GM18498 (cell line): ENCODE data around the gene TAS2R50.

Experiments
- ATAC-seq: cut with Tn5 transposase; IDR thresholded peaks from one replicate; pipeline ENCODE4 v1.9.1; 2021; ENCODE audit warnings: mild to moderate bottlenecking, moderate library complexity; ENCODE audit not compliant: unreplicated experiment

Gene TAS2R50

DNA sequence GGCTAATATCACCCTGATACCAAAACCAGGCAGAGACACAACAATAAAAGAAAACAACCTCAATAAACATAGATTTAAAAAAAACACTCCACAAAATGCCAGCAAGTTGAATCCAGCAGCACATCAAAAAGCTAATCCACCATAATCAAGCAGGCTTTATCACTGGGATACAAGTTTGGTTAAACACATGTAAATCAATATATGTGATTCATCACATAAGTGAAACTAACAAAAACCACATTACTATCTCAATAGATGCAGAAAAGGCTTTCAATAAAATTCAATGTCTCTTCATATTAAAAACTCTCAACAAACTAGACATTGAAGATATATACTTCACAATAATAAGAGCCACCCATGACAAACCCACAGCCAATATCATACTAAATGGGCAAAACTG lies 30.6 kb downstream of the TAS2R50 start:
- no peak for ATAC-seq

DNA sequence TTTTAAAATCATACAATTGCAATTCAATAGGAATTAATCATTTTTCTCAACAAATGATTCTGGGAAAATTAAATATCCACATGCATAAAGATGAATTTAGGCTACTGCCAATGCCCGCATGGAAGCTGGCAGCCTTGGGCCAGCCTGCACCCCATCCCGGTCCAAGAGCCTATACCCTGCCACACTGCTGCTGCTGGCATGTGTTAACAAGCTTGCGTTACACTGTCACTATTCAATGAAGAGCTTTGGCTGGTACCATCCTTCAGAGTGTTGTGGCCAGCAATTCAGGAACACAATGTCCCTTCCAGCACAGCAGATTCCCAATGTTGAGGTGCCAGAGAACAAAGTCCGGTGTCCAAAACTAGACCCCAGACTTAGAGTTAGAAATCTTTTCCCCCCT lies 34.1 kb downstream of the TAS2R50 start:
- ATAC-seq = no peak

DNA sequence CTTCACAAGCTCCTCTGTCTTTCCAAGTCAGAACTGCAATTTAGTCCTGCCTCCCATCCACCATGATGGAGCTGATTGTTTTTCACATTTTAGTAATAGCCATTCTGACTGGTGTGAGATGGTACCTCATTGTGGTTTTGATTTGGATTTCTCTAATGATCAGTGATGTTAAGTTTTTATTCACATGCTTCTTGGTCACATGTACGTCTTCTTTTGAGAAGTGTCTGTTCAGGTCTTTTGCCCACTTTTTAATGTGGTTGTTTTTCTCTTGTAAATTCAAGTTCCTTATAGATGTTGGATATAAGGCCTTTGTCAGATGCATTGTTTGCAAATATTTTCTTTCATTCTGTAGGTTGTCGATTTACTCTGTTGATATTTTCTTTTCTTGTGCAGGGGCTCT lies 43.5 kb downstream of the TAS2R50 start:
- ATAC-seq = no peak

DNA sequence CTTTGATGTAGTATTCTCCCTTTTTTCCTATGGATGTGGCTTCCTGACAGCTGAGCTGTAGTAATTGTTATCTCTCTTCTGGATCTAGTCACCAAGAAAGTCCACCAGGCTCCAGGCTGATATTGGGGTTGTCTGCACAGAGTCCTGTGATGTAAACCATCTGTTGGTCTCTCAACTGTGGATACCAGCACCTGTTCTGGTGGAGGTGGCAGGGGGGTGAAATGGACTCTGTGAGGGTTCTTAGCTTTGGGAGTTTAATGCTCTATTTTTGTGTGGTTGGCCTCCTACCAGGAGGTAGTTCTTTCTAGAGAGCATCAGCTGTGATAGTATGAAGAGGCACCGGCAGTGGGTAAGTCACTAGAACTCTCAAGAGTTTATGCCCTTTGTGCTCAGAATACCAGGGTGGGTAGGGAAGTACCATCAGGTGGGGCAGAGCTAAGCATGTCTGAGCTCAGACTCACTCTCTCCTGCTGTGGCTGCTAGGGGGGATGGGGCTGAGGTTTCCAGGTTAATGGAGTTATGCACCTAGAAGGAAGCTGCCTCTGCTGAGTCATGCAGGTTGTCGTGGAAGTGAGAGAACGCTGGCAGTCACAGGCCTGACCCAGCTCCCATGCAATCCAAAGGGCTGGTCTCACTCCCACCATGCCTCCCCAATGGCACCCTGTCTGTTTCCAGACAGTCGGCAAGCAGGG lies 44.6 kb downstream of the TAS2R50 start:
- no peak for ATAC-seq

DNA sequence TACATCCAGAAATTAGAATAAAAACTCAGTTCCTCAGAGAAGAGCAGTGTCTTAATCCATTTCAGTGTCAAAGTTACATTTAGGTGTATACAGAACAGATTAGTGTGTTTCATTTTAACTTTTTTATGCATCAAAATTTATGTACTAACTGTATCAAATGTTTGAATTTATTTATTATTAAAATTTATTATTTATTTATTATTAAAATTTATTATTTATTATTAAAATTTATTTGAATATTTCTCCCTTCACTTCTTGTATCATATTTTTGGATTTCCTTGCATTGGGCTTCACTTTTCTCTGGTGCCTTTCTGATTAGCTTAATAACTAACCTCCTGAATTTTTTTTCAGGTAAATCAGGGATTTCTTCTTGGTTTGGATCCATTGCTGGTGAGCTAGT lies 45.3 kb downstream of the TAS2R50 start:
- no peak for ATAC-seq

DNA sequence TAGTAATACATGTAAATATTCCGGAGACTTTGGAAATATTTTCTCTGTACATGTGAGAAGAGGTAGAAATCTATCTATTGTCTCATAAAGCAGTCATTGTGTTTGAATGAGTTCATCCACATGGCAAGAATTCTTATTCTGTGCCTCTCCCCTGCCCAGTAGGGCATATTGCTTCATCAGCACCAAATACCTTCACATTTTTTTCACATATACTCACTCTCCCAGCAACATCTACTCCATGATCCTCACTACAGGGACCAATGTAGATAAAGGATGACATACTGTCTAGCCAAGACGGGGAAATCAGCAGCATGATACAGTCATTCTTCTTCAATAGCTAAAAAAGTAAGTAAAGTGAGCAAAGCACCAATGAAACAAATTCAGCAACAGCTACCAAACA lies 46.3 kb downstream of the TAS2R50 start:
- ATAC-seq = no peak

DNA sequence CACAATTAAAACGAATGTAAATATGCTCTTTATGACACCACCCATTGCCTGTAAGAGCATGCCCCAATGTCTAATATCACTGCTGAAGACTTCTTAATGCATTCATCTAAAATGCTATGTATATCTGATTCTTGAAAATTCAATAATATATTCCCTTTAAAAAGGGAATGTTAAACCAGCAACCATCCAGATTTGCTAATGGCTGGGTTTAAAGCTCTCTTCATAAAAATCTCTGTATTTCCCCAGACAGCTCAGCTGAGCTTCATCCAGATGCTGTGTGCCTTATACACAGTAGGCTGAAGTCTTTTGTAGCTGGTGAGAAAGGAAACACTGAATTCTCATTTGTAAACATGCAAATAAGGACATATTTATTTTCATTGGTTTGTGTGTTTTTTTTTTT lies 47.5 kb downstream of the TAS2R50 start, which contains the start of gene TAS2R14:
Gene TAS2R14, minus strand, starts transcription at position 101 of the 400 bp plus-strand sequence. Its CDS starts 56 bp downstream, at position 45.
- ATAC-seq = no peak

DNA sequence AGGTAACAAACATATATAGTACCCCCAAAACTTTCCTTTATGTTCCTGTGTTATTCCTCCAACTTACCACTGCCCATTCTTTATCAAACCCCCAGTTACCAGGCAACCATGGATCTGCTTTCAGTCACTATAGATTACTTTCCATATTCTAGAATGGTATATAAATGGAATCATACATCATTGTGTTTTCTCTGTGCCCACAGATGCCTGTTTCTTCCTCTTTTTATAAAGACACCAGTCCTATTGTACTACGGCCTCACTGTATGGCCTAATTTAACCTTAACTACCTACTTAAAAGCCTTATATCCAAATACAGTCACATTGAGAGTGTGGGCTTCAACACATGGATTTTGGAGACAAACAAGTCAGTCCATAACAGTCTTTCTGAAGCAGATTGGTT lies 50.2 kb downstream of the TAS2R50 start:
- no peak for ATAC-seq
